ENCODE measurements around the gene MDK.

The MDK gene

DNA sequence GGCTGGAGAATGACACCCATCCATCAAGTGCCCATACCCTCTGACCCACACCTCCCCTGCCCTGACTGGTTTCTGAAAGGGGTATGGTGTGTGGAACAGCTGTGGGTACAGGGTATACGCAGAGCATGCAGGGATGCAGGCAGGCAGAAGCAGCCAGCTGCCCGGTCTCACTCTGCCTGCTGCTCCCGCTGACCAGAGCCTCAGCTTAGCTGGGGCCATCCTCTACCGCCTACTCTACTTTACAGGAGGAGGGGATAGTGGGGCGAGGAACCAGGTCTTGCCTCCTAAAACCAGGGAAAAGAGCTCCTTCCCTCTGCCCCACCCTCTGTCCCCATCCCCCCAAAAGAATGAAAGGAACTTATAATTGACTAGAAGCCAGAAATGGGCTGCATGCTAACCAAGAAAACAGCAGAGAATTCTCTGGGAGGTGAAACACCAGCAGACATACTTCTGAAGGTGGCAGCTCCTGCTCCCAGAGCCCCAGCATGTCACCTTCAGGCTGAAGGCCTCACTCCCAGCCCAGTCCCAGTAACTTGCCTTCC is 23.1 kb downstream of the MDK start:
- Histone ChIP-seq H3K9me3 (ENCODE audit: severe bottlenecking) (no peaks in the 10 kb centered on the region), H3K36me3 (peaks cover 63% of the 10 kb centered on the region), H3K27me3 (ENCODE audit: insufficient read depth, low read depth, severe bottlenecking) (no peaks in the 10 kb centered on the region), H3K27ac (no peak overlapping the region), H3K4me3 (ENCODE audit: low read depth, low read length) (no peak overlapping the region)
- TF ChIP-seq, protein P1, sequence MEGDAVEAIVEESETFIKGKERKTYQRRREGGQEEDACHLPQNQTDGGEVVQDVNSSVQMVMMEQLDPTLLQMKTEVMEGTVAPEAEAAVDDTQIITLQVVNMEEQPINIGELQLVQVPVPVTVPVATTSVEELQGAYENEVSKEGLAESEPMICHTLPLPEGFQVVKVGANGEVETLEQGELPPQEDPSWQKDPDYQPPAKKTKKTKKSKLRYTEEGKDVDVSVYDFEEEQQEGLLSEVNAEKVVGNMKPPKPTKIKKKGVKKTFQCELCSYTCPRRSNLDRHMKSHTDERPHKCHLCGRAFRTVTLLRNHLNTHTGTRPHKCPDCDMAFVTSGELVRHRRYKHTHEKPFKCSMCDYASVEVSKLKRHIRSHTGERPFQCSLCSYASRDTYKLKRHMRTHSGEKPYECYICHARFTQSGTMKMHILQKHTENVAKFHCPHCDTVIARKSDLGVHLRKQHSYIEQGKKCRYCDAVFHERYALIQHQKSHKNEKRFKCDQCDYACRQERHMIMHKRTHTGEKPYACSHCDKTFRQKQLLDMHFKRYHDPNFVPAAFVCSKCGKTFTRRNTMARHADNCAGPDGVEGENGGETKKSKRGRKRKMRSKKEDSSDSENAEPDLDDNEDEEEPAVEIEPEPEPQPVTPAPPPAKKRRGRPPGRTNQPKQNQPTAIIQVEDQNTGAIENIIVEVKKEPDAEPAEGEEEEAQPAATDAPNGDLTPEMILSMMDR (IDR thresholded peaks at IDR 0.05; ENCODE audit: low read depth, low read length) = no peak
- no peak for DNase-seq

DNA sequence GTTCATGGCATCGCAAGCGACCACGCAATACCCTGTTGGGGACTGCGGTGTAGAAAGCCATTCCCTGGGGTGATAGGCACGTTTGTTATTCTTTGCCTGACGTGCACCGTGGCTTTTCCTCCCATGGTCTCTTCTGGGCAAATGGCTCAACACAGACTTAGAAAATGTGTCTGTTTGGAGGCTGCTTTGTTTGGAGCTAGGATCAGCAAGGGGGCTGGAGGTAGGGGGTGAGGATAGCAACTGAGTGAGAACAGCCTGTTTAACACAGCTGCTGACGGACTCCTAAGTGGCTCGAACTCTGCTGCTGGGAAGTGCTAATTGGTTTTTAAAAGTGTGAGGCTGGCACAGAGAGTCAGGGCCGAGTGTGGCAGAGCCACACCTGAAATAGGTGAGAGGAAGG is 26.2 kb downstream of the MDK start:
- TF ChIP-seq, protein P1 (IDR thresholded peaks at IDR 0.05; ENCODE audit: low read depth, low read length) = no peak

DNA sequence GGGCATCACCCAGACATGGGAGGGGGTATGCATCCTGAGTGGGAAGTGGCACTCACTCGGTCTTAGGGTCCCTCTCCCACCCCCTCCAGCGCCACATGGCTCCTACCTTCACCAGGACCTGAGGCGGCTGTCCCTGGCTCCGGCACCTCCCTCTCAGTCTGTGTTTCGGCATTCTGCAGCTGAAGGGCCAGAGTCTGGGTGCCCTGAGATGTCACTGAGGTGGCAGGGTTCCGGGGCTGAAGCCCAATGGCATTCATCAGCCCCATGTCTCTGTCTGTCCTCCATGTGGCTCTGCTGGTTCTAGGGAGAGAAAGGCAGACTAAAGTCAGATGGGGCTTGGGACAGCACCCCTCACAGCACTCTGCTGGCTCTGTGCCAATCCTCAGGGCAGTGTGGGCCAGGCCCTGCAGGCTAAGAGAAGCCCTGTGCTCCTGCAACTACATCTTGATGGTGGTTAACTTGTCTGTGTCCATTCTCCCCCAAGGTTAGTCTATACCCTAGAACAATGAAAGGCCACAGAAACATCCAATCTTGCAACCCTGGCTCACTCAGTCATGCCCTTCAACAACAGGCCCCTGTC is 27.0 kb downstream of the MDK start:
- DNase-seq = no peak
- H3K36me3 ChIP-seq = peaks cover 76% of the 10 kb centered on the region
- no peaks in the 10 kb centered on the region for H3K9me3 ChIP-seq (ENCODE audit: severe bottlenecking)
- TF ChIP-seq, protein P1 (IDR thresholded peaks at IDR 0.05; ENCODE audit: low read depth, low read length) = no peak
- no peak overlapping the region for H3K27ac ChIP-seq
- H3K4me3 ChIP-seq (ENCODE audit: low read depth, low read length) = no peak overlapping the region
- H3K27me3 ChIP-seq (ENCODE audit: insufficient read depth, low read depth, severe bottlenecking) = no peaks in the 10 kb centered on the region

More for the DNA sequence above, 26.2 kb downstream of the MDK start:
- Histone ChIP-seq H3K9me3 (ENCODE audit: severe bottlenecking) (no peaks in the 10 kb centered on the region), H3K36me3 (peaks cover 75% of the 10 kb centered on the region), H3K27ac (no peak overlapping the region), H3K4me3 (ENCODE audit: low read depth, low read length) (no peak overlapping the region), H3K27me3 (ENCODE audit: insufficient read depth, low read depth, severe bottlenecking) (no peaks in the 10 kb centered on the region)
- DNase-seq = no peak

DNA sequence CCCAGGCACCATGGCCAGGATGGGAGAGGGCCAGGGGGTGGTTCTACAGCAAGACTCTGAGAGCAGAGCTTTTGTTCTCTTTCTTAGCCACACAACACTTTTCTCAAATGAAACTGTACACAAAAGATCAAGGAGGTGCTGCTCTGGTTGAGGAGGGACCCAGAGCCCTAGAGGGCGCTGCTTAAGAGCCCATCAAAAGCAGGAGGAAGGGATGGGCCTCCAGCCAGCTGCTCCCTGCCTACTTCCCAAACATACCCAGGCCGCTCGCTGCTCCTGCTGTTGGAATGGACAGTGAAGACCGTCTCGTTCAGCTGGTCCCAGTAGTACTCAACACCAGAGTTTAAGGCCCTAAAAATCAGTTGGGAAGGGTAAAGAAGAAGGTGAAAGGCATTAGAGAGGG is 28.6 kb downstream of the MDK start:
- no peak overlapping the region for H3K4me3 ChIP-seq (ENCODE audit: low read depth, low read length)
- peak overlapping the region; percentile 59 for H3K27ac ChIP-seq
- peaks cover 78% of the 10 kb centered on the region for H3K36me3 ChIP-seq
- TF ChIP-seq, protein P1 (IDR thresholded peaks at IDR 0.05; ENCODE audit: low read depth, low read length) = peak; percentile 87
- no peaks in the 10 kb centered on the region for H3K27me3 ChIP-seq (ENCODE audit: insufficient read depth, low read depth, severe bottlenecking)
- peak; percentile 80 for DNase-seq
- H3K9me3 ChIP-seq (ENCODE audit: severe bottlenecking) = no peaks in the 10 kb centered on the region

DNA sequence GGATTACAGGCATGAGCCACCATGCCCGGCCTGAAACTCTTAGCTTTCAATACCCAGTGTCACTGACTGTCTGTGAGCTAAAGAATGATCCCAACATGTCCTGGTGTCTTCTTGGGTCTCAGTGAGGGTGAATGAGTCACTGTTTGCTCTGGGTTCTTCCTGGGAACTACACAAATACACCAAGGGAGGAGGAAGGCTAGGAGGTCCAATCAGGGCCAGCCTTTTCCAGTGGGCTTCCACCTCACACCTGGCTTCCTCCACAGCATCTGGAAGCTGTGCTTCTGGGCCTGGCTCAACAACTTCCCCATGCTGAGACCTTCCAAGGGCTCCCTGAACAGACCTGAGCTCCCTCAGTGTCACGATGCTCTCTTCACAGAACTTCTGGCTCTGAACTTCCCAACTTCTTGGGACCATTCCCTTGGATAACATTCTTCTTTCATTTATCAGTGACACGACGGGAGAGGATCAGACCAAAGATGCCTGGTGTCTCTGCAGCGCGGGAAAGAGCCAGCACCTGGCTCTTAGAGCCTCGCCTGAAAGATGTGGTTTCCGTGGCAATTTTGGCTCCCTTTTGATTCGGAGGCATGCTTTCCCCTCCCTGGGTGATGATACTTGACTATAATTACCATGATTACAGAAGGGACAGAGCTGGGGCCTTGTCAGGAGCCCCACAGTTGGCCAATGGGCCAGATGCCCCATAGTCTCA is 32.4 kb downstream of the MDK start:
- Histone ChIP-seq H3K36me3 (peaks cover 67% of the 10 kb centered on the region), H3K27me3 (ENCODE audit: insufficient read depth, low read depth, severe bottlenecking) (no peaks in the 10 kb centered on the region), H3K27ac (no peak overlapping the region), H3K9me3 (ENCODE audit: severe bottlenecking) (no peaks in the 10 kb centered on the region), H3K4me3 (ENCODE audit: low read depth, low read length) (no peak overlapping the region)
- no peak for DNase-seq
- TF ChIP-seq, protein P1 (IDR thresholded peaks at IDR 0.05; ENCODE audit: low read depth, low read length) = no peak

Measured in WERI-Rb-1 (cell line).